Measurements from ENCODE around the gene DDX24.

GRCh38 chr14:94011795-94012194 is 69.2 kb downstream of the DDX24 start:
- TF ChIP-seq GATA2 (IDR thresholded peaks at IDR 0.05; ENCODE audit: low read depth, low read length), result no peak
- no peak for TF ChIP-seq GATA3 (IDR thresholded peaks at IDR 0.05; ENCODE audit: low read depth, low read length)
